ENCODE data around the gene LRRC3. TPM values are rescaled to one million over a fixed set of nuclear protein-coding genes. Genes with fewer than 3 reads are reported as not detected.

LRRC3 gene
- total RNA-seq, 1 experiment from 2014 or later, result 5.7 TPM

- no peak for DNase-seq (ENCODE audit: low spot score)
- H3K27ac Mint-ChIP-seq, result no peak overlapping the region
- ATAC-seq, result no peak
- no peaks in the 10 kb centered on the region for H3K36me3 Mint-ChIP-seq
- ChIA-PET CTCF (interaction anchor here (0.6 to 2.1 kb wide), 13 partner anchors 11 to 349 kb away, joined by 3 to 31 read pairs (median 6); partner anchors contain the start of gene LRRC3), POLR2A (interaction anchor here (0.5 to 1.0 kb wide), 2 partner anchors 11 to 13 kb away, joined by 3 read pairs; partner anchors contain the start of gene LRRC3)
- H3K4me3 Mint-ChIP-seq, result no peak overlapping the region
- no peaks in the 10 kb centered on the region for H3K27me3 Mint-ChIP-seq (ENCODE audit: low read depth)
- no peak for TF ChIP-seq PRDM15 (CRISPR knock-in tag; IDR thresholded peaks at IDR 0.05)
- TF ChIP-seq GABPB1 (CRISPR knock-in tag; IDR thresholded peaks at IDR 0.05), result no peak
- TF ChIP-seq FOXP4 (CRISPR knock-in tag; IDR thresholded peaks at IDR 0.05), result no peak
- no peak for TF ChIP-seq SOX15 (CRISPR knock-in tag; IDR thresholded peaks at IDR 0.05)
- no peak for TF ChIP-seq NFATC4 (CRISPR knock-in tag; IDR thresholded peaks at IDR 0.05)
- TF ChIP-seq PRRX2 (CRISPR knock-in tag; IDR thresholded peaks at IDR 0.05), result no peak
- no peak for TF ChIP-seq IRF1 (CRISPR knock-in tag; IDR thresholded peaks at IDR 0.05)
- TF ChIP-seq AFF4 (CRISPR knock-in tag; IDR thresholded peaks at IDR 0.05; ENCODE audit: borderline replicate concordance), result no peak
- TF ChIP-seq ZNF219 (CRISPR knock-in tag; IDR thresholded peaks at IDR 0.05; ENCODE audit: borderline replicate concordance), result no peak
- no peak for TF ChIP-seq SMAD4 (CRISPR knock-in tag; IDR thresholded peaks at IDR 0.05)
- no peak for TF ChIP-seq ATF1 (CRISPR knock-in tag; IDR thresholded peaks at IDR 0.05)
- TF ChIP-seq ATF6 (CRISPR knock-in tag; IDR thresholded peaks at IDR 0.05), result no peak
- no peak for TF ChIP-seq HMGXB4 (CRISPR knock-in tag; IDR thresholded peaks at IDR 0.05)
- no peak for TF ChIP-seq NFYB (CRISPR knock-in tag; conservative IDR thresholded peaks at IDR 0.05; ENCODE audit: low read depth)
- H3K4me1 Mint-ChIP-seq, result no peaks in the 10 kb centered on the region
- H3K9me3 Mint-ChIP-seq, result 0 out of 2 replicates have a peak, but pooled peaks cover 6% of the 10 kb centered on the region
Measured at GRCh38 chr21:44443891-44444285, 11.4 kb upstream of the LRRC3 start.
